Stomach smooth muscle (tissue), 2 donors: ENCODE data around the gene DOCK4.

Experiments
- H3K27ac ChIP-seq: one replicate; pipeline ENCODE4 v1.7.0; 2013; ENCODE audit warnings: mild to moderate bottlenecking, low read length, inconsistent platforms
- H3K27me3 ChIP-seq, 2 donors: one replicate each; pipeline ENCODE4 v1.7.0; 2013; ENCODE audit warnings: low read length in 2 of 2; ENCODE audit not compliant: insufficient read depth in 2 of 2, control insufficient read depth in 1 of 2
- H3K36me3 ChIP-seq, 2 donors: one replicate each; pipeline ENCODE4 v1.7.0; 2013; ENCODE audit warnings: low read length in 2 of 2; ENCODE audit not compliant: control insufficient read depth in 2 of 2, insufficient read depth in 2 of 2
- H3K4me1 ChIP-seq: one replicate; pipeline ENCODE4 v1.7.0; 2013; ENCODE audit warnings: low read length; ENCODE audit not compliant: control insufficient read depth, insufficient read depth
- H3K4me3 ChIP-seq, 2 donors: one replicate each; pipeline ENCODE4 v1.7.0; 2013; ENCODE audit warnings: low read length in 2 of 2
- H3K9ac ChIP-seq, 2 donors: one replicate each; pipeline ENCODE4 v1.7.0; 2013; ENCODE audit warnings: low read length in 2 of 2, mild to moderate bottlenecking in 1 of 2
- H3K9me3 ChIP-seq, 2 donors: one replicate each; pipeline ENCODE4 v1.7.0; 2013; ENCODE audit warnings: low read length in 2 of 2; ENCODE audit not compliant: control insufficient read depth in 2 of 2
- donor health status: healthy.
- donor health status: Pancreatic carcinoma.

The DOCK4 gene

DNA sequence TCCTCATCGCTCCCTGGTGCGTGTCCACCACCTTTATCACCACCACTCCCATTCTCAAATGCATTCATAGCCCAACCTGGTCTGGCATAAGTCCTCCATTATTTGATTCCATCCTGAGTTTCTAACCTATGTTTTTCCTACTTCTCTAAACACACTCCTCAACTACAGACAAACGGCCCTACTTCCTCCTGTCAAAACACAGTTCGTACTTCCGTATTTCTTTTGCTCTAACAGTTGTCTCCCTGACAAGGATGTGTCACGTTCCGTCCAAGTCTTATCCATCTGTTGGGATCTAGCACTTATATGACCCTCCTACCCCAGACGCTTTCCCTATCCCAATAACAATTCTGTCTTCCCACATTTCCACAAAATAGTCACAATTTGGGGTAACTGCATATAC lies 46.8 kb downstream of the DOCK4 start:
- H3K9me3 ChIP-seq, result no peaks in the 10 kb centered on the region
- H3K9ac ChIP-seq, result no peak overlapping the region
- H3K27me3 ChIP-seq, result no peaks in the 10 kb centered on the region
- H3K4me3 ChIP-seq, result no peak overlapping the region
- H3K36me3 ChIP-seq, result no peaks in the 10 kb centered on the region
- H3K27ac ChIP-seq, result no peak overlapping the region
- no peaks in the 10 kb centered on the region for H3K4me1 ChIP-seq

- H3K9ac ChIP-seq, result no peak overlapping the region
- H3K4me3 ChIP-seq, result no peak overlapping the region
- no peaks in the 10 kb centered on the region for H3K27me3 ChIP-seq
- no peaks in the 10 kb centered on the region for H3K36me3 ChIP-seq
- no peaks in the 10 kb centered on the region for H3K9me3 ChIP-seq
- no peak overlapping the region for H3K27ac ChIP-seq
- no peaks in the 10 kb centered on the region for H3K4me1 ChIP-seq
Observed at GRCh38 chr7:112157072-112157471, 49.1 kb downstream of the DOCK4 start.

- no peak overlapping the region for H3K4me3 ChIP-seq
- no peak overlapping the region for H3K27ac ChIP-seq
Observed at GRCh38 chr7:112156412-112156811, 49.8 kb downstream of the DOCK4 start.

DNA sequence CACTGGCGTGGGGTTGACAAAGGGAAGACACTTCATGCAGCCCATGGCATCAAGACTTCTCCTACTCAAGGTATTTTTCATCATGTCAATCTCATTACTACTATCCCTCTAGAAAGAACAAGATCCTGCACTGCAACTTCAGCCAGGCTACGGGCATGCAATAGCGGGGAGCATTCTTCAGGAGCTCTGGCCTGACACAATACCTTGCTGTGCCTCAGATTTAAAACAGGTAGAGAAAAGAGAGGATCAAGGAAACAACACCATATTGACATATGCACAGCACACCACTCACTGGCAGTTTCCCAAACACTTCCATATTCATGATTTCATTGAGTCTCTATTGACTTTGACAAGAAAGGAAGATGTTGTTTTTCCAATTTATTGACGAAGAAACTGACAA lies 51.5 kb downstream of the DOCK4 start:
- H3K9me3 ChIP-seq, result no peaks in the 10 kb centered on the region
- no peak overlapping the region for H3K9ac ChIP-seq
- no peaks in the 10 kb centered on the region for H3K4me1 ChIP-seq
- H3K27ac ChIP-seq, result no peak overlapping the region
- no peak overlapping the region for H3K4me3 ChIP-seq
- H3K27me3 ChIP-seq, result no peaks in the 10 kb centered on the region
- no peaks in the 10 kb centered on the region for H3K36me3 ChIP-seq

More at GRCh38 chr7:112156412-112156811, 49.8 kb downstream of the DOCK4 start:
- Histone ChIP-seq H3K27me3 (no peaks in the 10 kb centered on the region), H3K4me1 (no peaks in the 10 kb centered on the region), H3K36me3 (no peaks in the 10 kb centered on the region), H3K9me3 (no peaks in the 10 kb centered on the region), H3K9ac (no peak overlapping the region)

DNA sequence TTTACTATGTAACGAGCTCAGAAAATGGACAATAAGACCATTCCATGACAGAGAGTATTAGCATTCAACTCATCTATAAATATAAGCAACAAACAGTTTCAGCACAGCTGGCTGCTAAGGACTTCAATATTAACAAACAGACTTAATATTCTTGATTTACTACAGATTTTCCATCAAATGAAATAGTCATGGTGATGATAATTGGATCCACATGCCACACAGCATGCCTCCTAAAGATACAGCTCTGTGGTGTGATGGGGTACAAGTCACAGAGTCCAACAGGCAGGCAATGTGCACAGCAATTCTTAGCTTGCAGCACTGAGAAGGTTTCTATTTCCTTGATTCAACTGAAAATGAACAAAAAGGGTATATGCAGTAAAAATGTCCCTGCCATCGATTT lies 54.0 kb downstream of the DOCK4 start:
- no peaks in the 10 kb centered on the region for H3K27me3 ChIP-seq
- no peak overlapping the region for H3K9ac ChIP-seq
- no peaks in the 10 kb centered on the region for H3K9me3 ChIP-seq
- no peak overlapping the region for H3K27ac ChIP-seq
- H3K4me3 ChIP-seq, result no peak overlapping the region
- no peaks in the 10 kb centered on the region for H3K4me1 ChIP-seq
- H3K36me3 ChIP-seq, result no peaks in the 10 kb centered on the region

DNA sequence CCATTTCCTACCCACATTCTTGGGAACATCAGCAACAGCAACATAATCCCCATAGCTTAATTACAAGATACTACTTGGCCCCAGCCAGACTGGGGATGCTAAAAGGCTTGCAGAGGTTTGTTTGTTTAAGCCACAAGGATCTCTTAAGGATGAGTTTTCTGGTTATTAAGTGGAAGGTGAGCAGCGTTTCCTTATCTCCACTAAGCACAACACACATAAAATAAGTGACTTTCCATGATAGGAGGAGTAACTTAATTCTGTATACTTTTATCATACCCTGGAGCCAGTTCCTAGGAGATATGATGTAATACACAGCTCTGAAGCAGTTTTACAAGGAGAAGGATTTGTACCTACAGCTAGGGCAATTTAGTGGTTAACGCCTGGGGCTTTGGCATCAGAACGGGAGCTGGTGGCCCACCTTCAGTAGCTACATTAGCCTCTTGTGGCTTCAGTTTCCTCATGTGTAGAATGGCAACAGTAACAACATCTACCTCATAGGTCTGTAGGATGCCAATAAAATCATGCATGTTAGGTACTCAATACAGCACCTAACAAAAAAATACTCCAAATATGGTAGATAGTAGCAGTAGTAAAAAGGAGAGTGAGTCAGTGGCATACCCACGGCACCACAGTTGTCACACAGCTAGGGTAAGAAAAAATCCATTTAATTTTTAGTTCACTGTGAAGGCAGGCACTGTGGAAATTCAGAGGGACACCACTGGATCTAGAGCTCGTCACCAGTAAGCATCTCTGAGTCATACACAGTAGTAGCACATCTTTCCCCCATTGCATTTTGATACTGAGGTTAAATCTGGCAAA lies 55.2 kb downstream of the DOCK4 start:
- Histone ChIP-seq H3K4me3 (no peak overlapping the region), H3K9me3 (no peaks in the 10 kb centered on the region), H3K4me1 (no peaks in the 10 kb centered on the region), H3K27me3 (no peaks in the 10 kb centered on the region), H3K36me3 (no peaks in the 10 kb centered on the region), H3K27ac (no peak overlapping the region), H3K9ac (no peak overlapping the region)

DNA sequence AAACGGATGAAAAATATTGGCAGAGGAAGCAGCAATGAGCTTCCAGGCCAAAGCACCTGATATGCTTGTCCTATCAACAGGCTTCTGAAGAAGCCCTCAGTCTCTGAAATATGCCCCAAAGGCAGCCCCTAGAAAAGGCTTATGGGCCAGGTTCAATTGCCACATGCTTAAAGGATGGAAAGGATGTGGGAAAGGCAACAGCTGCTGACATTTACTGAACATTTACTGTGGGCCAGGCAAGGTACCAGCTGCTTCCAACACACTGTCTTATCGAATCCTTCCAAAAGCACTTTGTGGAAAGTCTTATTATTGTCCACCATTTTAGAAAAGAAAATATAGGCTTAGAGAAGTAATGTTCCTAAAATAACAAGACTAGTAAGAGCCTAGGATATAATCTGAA lies 56.5 kb downstream of the DOCK4 start:
- no peak overlapping the region for H3K9ac ChIP-seq
- no peaks in the 10 kb centered on the region for H3K27me3 ChIP-seq
- no peaks in the 10 kb centered on the region for H3K9me3 ChIP-seq
- H3K4me3 ChIP-seq, result no peak overlapping the region
- H3K27ac ChIP-seq, result no peak overlapping the region
- no peaks in the 10 kb centered on the region for H3K36me3 ChIP-seq
- no peaks in the 10 kb centered on the region for H3K4me1 ChIP-seq

DNA sequence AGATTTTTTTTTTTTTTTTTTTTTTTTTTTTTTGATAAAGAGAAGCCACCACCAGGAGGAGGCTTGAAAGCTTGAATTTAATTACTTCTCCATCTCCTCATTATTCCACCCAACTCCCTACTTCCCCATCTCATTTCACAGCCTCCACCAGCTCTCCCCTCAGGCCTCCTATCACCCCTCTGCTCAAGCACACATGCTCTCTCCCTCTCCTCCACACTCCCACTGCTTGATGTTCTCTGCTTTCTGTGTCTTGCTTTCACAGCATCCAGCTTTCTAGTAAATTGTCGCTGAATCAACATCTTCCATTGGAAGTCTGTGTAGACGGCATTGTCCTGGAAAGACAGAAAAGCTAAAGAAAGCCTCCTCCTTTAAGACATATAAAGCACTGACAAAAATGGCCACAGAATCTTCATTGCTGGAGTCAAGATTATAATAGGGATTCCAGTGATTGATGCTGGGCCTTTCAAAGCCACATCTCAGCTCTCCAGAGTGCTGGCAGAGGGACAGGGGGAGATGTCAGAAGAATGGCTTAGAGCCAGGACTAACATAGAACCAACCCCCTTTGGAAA lies 58.3 kb downstream of the DOCK4 start:
- Histone ChIP-seq H3K4me3 (no peak overlapping the region), H3K27ac (no peak overlapping the region), H3K36me3 (no peaks in the 10 kb centered on the region), H3K9ac (no peak overlapping the region), H3K9me3 (no peaks in the 10 kb centered on the region), H3K4me1 (peaks cover 15% of the 10 kb centered on the region), H3K27me3 (no peaks in the 10 kb centered on the region)

- Histone ChIP-seq H3K36me3 (no peaks in the 10 kb centered on the region), H3K9me3 (no peaks in the 10 kb centered on the region), H3K27me3 (no peaks in the 10 kb centered on the region), H3K27ac (no peak overlapping the region), H3K9ac (no peak overlapping the region), H3K4me3 (no peak overlapping the region), H3K4me1 (peaks cover 16% of the 10 kb centered on the region)
Observed at GRCh38 chr7:112145206-112145605, 61.0 kb downstream of the DOCK4 start.

DNA sequence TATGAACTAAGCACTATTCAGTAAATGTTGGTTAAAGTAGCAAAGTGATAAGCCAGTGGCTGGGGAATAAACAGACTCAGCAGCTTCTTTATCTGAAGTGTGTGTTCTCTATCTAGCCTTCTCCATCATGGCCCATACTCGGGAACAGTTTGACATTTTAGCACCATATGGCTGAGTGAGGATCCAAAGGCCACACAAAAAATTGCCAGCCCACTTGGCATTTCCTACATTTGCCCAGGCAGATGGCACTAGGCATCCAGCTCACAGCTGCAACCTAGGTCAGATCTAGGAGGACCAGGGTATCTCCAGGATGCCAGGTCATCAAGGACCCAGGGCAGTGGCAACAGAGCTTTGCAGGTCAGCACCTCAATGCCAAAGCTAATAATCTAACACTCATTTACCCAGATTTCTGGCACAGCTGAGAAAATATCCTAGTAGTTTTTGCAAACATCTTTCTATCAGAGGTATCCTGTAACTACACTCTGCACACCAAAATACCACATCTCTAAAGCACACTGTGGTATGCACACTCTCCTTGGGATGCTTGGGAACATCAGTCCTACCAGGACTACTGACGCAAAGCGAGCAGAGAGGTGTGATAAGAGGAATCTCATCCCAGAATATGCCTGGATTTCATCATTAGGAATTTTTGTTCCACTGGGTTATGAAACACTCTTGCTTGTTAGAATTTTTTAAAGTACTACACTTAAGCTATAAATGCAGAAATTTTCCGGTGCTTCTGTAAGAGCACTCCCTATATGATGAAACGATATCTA lies 61.7 kb downstream of the DOCK4 start:
- Histone ChIP-seq H3K4me3 (no peak overlapping the region), H3K9ac (no peak overlapping the region), H3K27me3 (no peaks in the 10 kb centered on the region), H3K27ac (no peak overlapping the region), H3K9me3 (no peaks in the 10 kb centered on the region), H3K4me1 (peaks cover 16% of the 10 kb centered on the region), H3K36me3 (no peaks in the 10 kb centered on the region)
